LNCAP (cell line): ENCODE measurements around the gene B9D1.

Experiments used
- TF ChIP-seq, protein P1 (sequence below): fragments of 450-650 bp; IDR thresholded peaks from 2 replicates; pipeline ENCODE4 v1.5.1; 2017; ENCODE audit warnings: mild to moderate bottlenecking

Gene B9D1

DNA sequence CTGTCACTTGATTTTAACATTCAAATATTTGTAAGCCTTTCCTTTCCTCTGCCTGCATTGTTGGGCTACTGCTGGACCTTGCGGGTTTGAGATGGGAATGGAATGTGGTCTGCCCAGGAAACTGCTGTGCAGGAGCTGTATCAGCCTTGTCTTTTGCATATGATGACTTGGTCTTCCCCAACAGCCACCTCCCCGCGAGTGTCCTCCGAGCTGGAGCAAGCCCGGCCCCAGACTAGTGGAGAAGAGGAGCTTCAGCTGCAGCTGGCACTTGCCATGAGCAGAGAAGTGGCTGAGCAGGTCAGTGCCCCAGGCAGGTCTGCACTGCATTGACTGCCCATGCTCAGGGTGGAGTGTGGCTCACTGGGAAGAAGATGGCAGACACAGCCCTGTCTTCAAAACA, 52.8 kb downstream of the B9D1 start:
- TF ChIP-seq, protein P1, sequence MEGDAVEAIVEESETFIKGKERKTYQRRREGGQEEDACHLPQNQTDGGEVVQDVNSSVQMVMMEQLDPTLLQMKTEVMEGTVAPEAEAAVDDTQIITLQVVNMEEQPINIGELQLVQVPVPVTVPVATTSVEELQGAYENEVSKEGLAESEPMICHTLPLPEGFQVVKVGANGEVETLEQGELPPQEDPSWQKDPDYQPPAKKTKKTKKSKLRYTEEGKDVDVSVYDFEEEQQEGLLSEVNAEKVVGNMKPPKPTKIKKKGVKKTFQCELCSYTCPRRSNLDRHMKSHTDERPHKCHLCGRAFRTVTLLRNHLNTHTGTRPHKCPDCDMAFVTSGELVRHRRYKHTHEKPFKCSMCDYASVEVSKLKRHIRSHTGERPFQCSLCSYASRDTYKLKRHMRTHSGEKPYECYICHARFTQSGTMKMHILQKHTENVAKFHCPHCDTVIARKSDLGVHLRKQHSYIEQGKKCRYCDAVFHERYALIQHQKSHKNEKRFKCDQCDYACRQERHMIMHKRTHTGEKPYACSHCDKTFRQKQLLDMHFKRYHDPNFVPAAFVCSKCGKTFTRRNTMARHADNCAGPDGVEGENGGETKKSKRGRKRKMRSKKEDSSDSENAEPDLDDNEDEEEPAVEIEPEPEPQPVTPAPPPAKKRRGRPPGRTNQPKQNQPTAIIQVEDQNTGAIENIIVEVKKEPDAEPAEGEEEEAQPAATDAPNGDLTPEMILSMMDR: no peak

DNA sequence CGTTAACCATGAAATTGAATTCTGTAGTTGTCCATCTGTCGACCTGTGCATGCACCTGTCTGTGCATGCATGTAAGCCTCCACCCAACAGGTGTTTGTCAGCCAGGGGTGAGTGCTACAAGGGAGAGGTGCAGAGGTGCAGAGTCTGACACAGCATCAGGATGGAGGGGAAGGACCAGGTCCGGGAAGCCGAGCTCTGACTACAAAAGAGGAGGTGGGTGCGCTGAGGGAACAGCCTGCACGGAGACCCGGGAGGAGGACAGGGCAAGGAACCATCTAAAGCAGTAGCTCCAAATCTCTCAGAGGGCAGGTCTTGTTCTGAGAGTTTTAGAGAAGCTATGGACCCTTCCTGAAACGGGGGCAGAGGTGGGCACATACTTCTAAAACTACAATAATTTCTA, 54.1 kb downstream of the B9D1 start:
- TF ChIP-seq, protein P1: no peak

DNA sequence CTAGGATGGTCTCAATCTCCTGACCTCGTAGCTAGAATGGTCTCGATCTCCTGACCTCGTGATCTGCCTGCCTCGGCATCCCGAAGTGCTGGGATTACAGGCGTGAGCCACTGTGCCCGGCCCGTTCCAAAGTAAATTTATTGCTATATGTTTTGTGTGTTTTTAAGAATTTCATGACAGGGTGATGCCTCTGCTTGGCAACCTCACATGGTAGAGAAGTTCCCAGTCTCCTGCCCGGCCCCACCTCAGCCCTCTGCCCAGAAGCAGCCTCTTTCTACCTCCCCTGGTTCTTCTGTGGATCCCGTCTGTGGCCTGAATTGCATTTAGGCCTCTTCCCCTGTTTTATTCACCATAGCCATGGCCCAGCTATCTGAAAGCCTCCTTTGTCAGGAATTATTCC, 55.0 kb downstream of the B9D1 start:
- TF ChIP-seq, protein P1: no peak

DNA sequence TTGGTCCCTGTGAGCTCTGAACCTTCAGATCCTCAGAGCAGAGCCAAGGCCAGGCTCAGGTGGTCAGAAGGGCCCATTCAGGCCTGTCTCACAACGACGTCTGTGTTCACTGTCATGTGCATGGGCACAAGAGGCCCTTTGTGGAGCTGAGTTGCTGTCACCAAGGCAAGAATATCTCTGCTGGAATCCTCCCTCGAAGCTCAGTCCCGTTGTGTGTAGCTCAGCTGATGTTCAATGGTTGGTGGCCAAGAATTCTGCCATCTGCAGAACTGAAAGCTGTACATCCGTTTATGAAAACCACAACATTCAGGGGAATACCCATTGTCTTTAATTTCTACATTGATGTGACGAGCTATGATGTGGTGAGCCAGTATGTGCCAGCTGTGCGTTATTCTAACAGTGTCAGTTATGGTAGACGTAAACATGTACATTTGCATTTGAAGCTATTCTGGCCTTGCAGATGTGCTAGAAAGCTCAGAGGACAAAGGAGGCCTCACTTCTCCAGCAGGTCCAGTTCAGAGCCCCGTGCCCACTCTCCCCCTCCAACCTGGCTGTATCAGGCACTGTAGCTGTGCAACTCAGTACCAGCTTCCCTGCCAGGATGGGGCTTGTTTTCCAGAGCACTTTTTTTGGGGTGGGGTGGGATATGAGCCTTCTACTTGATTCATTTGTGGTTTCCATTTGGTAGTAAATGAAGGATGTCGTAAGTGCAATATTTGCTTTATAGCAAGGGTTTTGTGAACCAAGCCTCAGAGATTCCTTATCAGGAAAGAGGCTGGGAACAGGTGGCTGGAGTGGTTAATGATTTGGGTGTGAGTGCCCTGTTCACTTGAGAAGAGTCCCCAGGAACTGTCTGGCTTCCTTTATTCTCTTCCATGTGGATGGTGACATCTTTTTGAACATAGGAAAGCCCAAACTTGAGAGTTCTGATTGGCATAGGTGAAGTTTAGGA, 56.1 kb downstream of the B9D1 start:
- TF ChIP-seq, protein P1: no peak

DNA sequence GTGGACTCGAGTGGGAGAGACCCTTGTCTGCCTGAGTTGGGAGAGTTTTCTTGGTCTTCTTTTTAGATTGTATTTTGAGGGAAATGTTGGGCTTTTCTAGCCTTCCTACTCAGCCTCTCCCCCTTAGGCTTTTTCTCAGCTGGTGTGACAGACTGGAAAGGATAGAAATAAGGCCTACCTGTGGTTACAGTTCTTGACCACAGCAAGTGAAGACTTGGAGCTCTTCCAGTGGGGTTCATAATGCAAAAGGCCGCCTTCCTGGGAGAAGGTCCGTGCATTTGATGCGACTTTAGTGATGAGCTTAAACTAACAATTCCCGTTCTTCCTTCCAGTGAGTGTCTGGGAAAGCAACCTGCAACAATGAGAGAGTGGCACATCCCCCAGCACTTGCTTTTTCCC, 56.8 kb downstream of the B9D1 start:
- TF ChIP-seq, protein P1: no peak

DNA sequence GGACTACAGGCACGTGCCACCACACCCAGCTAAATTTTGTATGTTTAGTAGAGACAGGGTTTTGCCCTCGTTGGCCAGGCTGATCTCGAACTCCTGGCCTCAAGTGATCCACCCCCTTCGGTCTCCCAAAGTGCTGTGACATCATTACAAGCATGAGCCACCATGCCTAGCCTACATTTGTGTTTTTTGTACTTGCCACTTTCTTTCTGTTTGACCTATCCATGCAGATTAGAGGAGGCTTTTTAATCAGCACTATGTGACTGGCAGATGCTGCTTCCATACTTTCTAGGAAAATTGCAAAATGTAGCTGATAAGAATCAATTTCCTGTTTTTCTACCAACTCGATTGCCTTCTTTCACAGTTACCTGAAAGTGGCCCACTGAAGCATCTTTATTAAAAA, 57.3 kb downstream of the B9D1 start:
- TF ChIP-seq, protein P1: no peak

DNA sequence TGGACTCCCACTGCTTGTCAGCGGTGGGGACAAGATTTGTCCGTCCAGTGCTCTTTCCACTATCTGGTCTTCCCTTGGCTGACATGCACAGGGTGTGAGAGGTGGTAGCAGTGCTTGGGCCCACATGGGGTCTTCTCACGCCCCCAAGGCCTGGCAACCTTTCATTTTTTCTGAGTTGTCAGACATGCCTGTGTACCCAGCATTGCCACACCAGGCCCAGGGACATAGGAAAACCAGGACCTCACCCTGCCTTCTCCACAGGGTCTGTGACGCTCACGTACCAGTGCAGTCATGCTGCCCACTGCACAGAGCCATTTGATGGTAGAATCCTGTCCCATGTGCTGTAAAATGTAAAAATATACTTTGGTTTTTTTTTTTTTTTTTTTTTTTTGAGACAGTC, 57.8 kb downstream of the B9D1 start:
- TF ChIP-seq, protein P1: no peak
